Head of caudate nucleus (tissue), 42 donors: Measurements from ENCODE around the gene C1QTNF9B.

Source experiments
- DNase-seq, 42 donors: peaks; one replicate each; pipeline versions ENCODE4 v3.0.0 to v3.0.0-alpha.2; 2020 to 2021; ENCODE audit warnings: mixed read lengths in 7 of 42
- intact Hi-C: fragments of 100-400 bp; cut with DNase I; formaldehyde crosslinking; loops from one replicate; pipeline ENCODE4 v1.15.0; 2022

The C1QTNF9B gene

GRCh38 chr13:23842406-23842805 is 54.9 kb downstream of the C1QTNF9B start:
- peak in 5 of 42 donors; percentile 16 to 44 (median 22) for DNase-seq

More at GRCh38 chr13:23842406-23842805, 54.9 kb downstream of the C1QTNF9B start:
- intact Hi-C loops: no loop called here
